Hepatocyte (in vitro differentiated cells): ENCODE data around the gene TFF2. TPM values are rescaled to one million over a fixed set of nuclear protein-coding genes. Genes with fewer than 3 reads are reported as not detected.

Source experiments
- DNase-seq: peaks from one replicate; pipeline ENCODE4 v3.0.0-alpha.2; 2016; ENCODE audit warnings: low spot score
- H2AFZ ChIP-seq: fragments of 200-600 bp; sonication (generic); 2 replicates; pipeline ENCODE4 v1.6.0; 2016; ENCODE audit warnings: antibody characterized with exemption, mild to moderate bottlenecking
- H3K27ac ChIP-seq: fragments of 200-600 bp; sonication (generic); 2 replicates; pipeline ENCODE4 v1.5.1; 2016; ENCODE audit warnings: mild to moderate bottlenecking
- H3K27me3 ChIP-seq: fragments of 200-600 bp; sonication (generic); 2 replicates; pipeline ENCODE4 v1.6.1; 2016
- H3K36me3 ChIP-seq: fragments of 200-600 bp; sonication (generic); replicated peaks from 2 replicates; pipeline ENCODE4 v1.5.1; 2016; ENCODE audit warnings: low read depth; ENCODE audit not compliant: insufficient read depth
- H3K4me1 ChIP-seq: fragments of 200-600 bp; sonication (generic); 2 replicates; pipeline ENCODE4 v1.5.1; 2016; ENCODE audit warnings: mild to moderate bottlenecking, moderate library complexity; ENCODE audit not compliant: insufficient read depth
- H3K4me2 ChIP-seq: fragments of 200-600 bp; sonication (generic); 2 replicates; pipeline ENCODE4 v1.6.0; 2016
- H3K4me3 ChIP-seq: fragments of 200-600 bp; sonication (generic); 2 replicates; pipeline ENCODE4 v1.5.1; 2016; ENCODE audit warnings: mild to moderate bottlenecking
- H3K79me2 ChIP-seq: fragments of 200-600 bp; sonication (generic); 2 replicates; pipeline ENCODE4 v1.6.0; 2017; ENCODE audit warnings: mild to moderate bottlenecking
- H3K9me2 ChIP-seq: fragments of 200-600 bp; sonication (generic); replicated peaks from 2 replicates; pipeline ENCODE4 v1.6.0; 2017; ENCODE audit warnings: mild to moderate bottlenecking; ENCODE audit not compliant: insufficient read depth
- H3K9me3 ChIP-seq: fragments of 200-600 bp; sonication (generic); 2 replicates; pipeline ENCODE4 v1.5.1; 2016; ENCODE audit warnings: low read depth, mild to moderate bottlenecking
- H4K20me1 ChIP-seq: fragments of 200-600 bp; sonication (generic); 2 replicates; pipeline ENCODE4 v1.6.0; 2016; ENCODE audit warnings: mild to moderate bottlenecking; ENCODE audit not compliant: insufficient read depth, poor library complexity, severe bottlenecking
- EZH2 ChIP-seq: fragments of 200-600 bp; sonication (generic); IDR thresholded peaks from 2 replicates; pipeline ENCODE4 v1.6.1; 2016; ENCODE audit warnings: antibody characterized with exemption, mild to moderate bottlenecking, borderline replicate concordance
- EZH2phosphoT487 ChIP-seq: fragments of 200-600 bp; sonication (generic); IDR thresholded peaks from one replicate; pipeline ENCODE4 v1.6.1; 2018; ENCODE audit warnings: antibody characterized with exemption, mild to moderate bottlenecking, low read depth, moderate library complexity; ENCODE audit not compliant: unreplicated experiment, severe bottlenecking
- WGBS: methylation state at CpG from one replicate; pipeline ENCODE4 v1.1.6; 2016; ENCODE audit warnings: low lambda C conversion rate; ENCODE audit errors: missing lambda C conversion rate; 5-methylcytosine and 5-hydroxymethylcytosine counted together
- polyA plus RNA-seq: library from polyadenylated mRNA; unstranded; fragments of >200 nt; fragmentation: Nextera tagmentation; extraction: Ambion mirVana; gene quantifications from 2 replicates; pipeline ENCODE4 v1.2.1, GENCODE V29; 2016
- total RNA-seq: library from RNA; depleted of rRNA; stranded (reverse); fragments of >200 nt; gene quantifications from 2 replicates; pipeline ENCODE4 v1.2.3, GENCODE V29; 2014
- TF ChIP-seq, protein P1 (sequence below): fragments of 200-600 bp; sonication (generic); IDR thresholded peaks from 2 replicates; pipeline ENCODE4 v1.5.1; 2016; ENCODE audit warnings: antibody characterized with exemption, mild to moderate bottlenecking; ENCODE audit not compliant: poor library complexity

TFF2 gene
- total and polyA plus RNA-seq, 2 experiments from 2014 or later = 23.9 to 28.1 TPM

DNA sequence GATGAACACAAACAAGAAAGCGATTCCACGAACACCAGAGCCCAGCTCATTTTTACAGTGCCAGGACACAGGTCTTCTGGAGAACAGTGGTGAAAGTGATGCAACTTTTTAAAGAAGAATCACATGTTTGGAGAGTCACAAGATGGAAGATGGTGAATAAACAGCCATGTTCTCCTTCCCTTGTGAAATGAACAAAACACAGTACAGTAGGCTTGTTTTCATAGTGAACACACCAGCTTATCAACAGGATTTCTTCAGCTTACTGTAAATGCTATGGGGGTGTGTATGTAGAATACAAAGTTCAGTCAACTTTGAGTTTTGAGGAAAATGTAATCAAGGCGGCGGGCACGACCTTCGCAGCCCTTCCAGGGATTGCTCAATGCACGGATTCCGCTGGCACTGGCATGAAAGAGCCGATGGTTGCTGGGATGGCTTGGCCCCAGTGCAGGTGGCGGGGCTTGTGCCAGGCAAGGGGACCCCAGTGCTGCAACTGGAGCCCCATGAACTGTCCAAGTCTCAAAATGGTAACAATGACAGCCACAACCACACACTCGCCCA lies 35.3 kb upstream of the TFF2 start:
- Histone ChIP-seq H3K9me3 (no peaks in the 10 kb centered on the region), H3K27ac (peak overlapping the region; percentile 79), H3K4me1 (peaks cover 16% of the 10 kb centered on the region), H3K4me3 (no peak overlapping the region), H3K79me2 (no peaks in the 10 kb centered on the region), H3K9me2 (no peaks in the 10 kb centered on the region), H4K20me1 (no peaks in the 10 kb centered on the region), H3K36me3 (no peaks in the 10 kb centered on the region), H2AFZ (no peak overlapping the region), H3K27me3 (no peaks in the 10 kb centered on the region), H3K4me2 (no peak overlapping the region)
- 85% methylated on average over 11 of the region's 11 CpGs for WGBS
- no peak for DNase-seq
- TF ChIP-seq, protein P1, sequence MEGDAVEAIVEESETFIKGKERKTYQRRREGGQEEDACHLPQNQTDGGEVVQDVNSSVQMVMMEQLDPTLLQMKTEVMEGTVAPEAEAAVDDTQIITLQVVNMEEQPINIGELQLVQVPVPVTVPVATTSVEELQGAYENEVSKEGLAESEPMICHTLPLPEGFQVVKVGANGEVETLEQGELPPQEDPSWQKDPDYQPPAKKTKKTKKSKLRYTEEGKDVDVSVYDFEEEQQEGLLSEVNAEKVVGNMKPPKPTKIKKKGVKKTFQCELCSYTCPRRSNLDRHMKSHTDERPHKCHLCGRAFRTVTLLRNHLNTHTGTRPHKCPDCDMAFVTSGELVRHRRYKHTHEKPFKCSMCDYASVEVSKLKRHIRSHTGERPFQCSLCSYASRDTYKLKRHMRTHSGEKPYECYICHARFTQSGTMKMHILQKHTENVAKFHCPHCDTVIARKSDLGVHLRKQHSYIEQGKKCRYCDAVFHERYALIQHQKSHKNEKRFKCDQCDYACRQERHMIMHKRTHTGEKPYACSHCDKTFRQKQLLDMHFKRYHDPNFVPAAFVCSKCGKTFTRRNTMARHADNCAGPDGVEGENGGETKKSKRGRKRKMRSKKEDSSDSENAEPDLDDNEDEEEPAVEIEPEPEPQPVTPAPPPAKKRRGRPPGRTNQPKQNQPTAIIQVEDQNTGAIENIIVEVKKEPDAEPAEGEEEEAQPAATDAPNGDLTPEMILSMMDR = no peak
- TF ChIP-seq EZH2phosphoT487 (no peak), EZH2 (no peak)

GRCh38 chr21:42385619-42386018 lies 34.8 kb upstream of the TFF2 start:
- Histone ChIP-seq H3K9me3 (no peaks in the 10 kb centered on the region), H2AFZ (no peak overlapping the region), H3K4me3 (no peak overlapping the region), H3K9me2 (no peaks in the 10 kb centered on the region), H4K20me1 (no peaks in the 10 kb centered on the region), H3K27me3 (no peaks in the 10 kb centered on the region), H3K36me3 (no peaks in the 10 kb centered on the region), H3K27ac (peak overlapping the region; percentile 79), H3K4me1 (peaks cover 16% of the 10 kb centered on the region), H3K79me2 (no peaks in the 10 kb centered on the region), H3K4me2 (no peak overlapping the region)
- DNase-seq = no peak
- TF ChIP-seq, protein P1 = no peak
- no peak for TF ChIP-seq EZH2phosphoT487
- TF ChIP-seq EZH2 = no peak
- WGBS = 86% methylated on average over 5 of the region's 5 CpGs

DNA sequence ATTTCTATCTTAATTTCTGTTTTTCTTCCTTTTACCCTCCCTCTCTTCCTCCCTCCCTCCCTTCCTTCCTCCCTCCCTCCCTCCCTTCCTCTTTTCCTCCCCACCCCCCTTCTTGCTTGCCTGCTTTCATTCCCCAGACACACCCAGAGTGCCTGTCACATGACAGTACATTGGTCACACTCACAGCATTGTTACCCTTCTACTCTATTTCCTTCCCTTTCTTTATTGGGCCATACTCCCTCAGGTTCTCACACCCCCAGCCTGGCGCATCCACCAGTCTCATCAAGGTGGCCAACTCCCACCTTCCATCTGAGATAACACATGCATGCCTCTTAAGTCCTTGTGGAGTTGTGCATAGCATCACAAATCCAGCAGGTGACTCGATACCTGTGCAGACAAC lies 34.2 kb upstream of the TFF2 start:
- no peaks in the 10 kb centered on the region for H4K20me1 ChIP-seq
- H3K4me1 ChIP-seq = peaks cover 16% of the 10 kb centered on the region
- no peaks in the 10 kb centered on the region for H3K27me3 ChIP-seq
- no peaks in the 10 kb centered on the region for H3K9me2 ChIP-seq
- peak; percentile 44 for DNase-seq
- H3K79me2 ChIP-seq = no peaks in the 10 kb centered on the region
- no peak overlapping the region for H3K4me2 ChIP-seq
- TF ChIP-seq, protein P1 = no peak
- TF ChIP-seq EZH2phosphoT487 (no peak), EZH2 (no peak)
- H3K27ac ChIP-seq = peak overlapping the region; percentile 79
- H3K9me3 ChIP-seq = no peaks in the 10 kb centered on the region
- H3K4me3 ChIP-seq = no peak overlapping the region
- H2AFZ ChIP-seq = no peak overlapping the region
- H3K36me3 ChIP-seq = no peaks in the 10 kb centered on the region
- WGBS = 97% methylated on average over 2 of the region's 2 CpGs
